IPS-NIHi7 (cell line): Measurements from ENCODE around the gene HIVEP3.

ENCODE experiments used
- DNase-seq: peaks from one replicate; pipeline ENCODE4 v3.0.0; 2012; ENCODE audit warnings: mixed read lengths; ENCODE audit errors: extremely low spot score

Gene HIVEP3

DNA sequence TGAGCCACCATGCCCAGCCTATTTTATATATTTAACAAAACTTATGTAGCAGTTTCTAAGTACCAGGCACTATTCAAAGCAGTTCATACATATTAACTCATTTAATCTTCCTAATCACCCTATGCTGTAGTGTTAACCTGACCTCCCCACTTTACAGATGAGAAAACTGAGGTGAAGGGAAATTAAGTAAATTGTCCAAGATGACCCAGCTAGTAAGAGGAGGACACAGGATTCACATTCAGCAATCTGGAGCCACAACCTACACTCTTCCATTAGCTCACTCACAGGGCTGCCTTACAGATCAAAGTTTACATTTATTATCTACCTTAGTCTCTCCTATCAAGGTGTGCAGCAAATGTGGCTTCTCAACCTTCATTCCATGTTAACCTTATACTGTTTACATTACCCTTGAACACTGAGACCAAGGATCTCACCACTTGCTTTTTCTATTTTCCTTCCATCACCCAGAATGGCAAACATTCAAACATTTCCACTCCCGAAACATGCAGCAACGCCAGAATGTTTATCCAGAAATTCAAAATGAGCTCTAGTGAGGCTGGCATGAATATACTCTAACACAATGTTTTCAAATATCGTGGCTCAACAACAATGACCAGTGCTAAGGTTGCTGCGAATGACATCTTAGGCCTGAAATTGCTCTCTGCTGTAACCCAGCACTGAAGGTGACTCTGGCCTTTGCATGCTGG, 24.5 kb downstream of the HIVEP3 start:
- no peak for DNase-seq

GRCh38 chr1:41892301-41892781, 26.4 kb downstream of the HIVEP3 start:
- no peak for DNase-seq

- DNase-seq = no peak
Measured at GRCh38 chr1:41891199-41891896, 27.4 kb downstream of the HIVEP3 start.

GRCh38 chr1:41890825-41891198, 27.9 kb downstream of the HIVEP3 start:
- DNase-seq = no peak

DNA sequence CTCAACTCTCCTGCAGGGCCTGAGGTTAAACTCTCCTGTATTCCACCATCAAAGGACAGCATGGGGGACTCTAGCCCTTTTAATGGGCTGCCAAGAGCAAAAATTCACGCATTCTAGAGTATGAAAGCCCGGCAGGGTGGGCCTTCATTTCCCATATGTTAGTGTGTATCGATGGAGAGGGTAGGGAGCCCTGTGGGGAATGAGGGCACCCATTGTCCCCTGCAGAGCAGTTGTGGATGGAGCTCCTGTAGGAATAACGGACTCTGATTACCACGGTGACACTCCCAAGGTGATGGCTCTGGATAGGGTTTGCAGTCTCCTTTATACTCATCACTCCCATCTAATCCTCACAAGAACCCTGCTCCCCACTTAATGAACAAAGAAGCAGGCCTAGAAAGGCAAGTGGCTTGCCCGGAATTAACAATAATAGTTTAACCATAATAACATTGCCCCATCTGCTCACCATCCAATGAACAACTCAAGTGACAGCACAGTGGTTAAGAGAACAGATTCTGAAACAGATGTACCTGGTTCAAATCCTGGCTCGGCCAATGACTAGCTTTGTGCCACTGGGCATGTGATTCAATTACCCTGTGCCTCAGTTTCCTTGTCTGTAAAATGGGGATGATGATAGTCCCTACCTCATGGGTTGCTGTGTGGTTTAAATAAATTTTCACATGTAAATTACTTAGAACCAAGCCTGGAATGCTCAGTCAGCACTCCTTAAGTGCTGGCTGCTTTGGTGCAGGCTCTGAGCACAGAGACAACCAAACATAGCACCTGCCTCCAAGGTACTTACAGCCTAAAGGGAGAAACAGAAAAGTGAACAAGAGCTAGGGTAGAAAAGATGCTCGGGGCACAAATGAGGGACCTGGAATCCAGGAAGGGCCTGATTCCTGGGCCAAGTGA, 29.0 kb downstream of the HIVEP3 start:
- no peak for DNase-seq

DNA sequence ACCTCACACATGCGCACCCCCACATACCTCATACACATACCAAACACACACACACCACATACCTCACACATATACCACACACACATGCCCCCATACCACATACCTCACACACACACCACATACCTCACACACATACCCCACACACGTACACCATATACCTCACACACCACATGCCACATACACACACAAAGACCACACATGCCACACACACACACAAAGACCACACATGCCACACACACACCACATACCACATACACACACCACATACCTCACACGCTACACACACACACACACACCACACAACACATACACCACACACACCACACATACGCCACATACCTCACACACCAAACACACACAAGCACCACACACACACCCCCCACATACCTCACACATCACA, 30.0 kb downstream of the HIVEP3 start:
- no peak for DNase-seq

GRCh38 chr1:41887365-41887764, 31.4 kb downstream of the HIVEP3 start:
- DNase-seq = no peak

DNA sequence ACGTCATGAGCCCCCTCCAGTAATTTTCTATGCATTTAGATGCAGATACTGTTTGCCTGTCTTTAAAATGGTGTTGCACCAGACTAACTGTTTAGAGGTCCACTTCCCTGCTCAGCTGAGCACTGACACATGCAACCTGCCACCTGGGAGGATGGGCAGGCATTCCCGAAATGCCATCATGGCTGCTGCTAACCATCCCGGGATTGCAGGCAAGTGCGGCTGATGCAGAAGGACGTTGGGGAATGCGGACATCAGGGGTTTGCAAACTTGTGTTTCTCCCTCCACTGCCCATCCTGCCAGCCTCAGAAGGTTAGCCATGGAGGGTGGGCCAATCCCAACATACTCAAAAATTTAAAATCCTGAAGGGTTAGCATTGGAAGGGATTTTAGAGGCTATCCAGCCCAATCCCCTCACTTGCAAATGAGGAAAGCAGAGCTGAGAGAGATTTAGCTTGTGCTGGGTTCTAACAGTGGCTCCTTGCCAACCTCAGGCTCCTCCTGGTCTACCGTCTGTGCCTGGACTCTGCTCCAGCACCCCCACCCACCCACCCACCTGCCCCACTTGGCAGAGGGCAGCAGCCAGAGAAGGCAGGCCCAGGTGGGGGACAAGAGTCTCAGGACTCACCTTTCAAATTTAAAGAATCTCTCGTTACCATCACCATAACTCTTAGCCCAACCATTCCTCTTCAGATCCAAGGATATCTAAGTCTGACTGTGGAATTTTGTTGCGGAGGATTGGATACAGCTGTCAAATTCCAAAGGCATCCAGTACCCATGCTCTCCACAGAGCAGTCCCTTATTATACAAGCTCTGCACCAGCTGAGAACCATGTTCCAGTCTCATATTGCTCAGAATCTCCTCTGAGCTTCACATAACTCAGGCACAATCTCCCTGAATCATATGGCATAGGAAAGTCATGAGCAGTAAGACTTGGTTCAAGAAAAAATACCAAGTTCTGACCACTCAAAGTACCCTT, 34.2 kb downstream of the HIVEP3 start:
- DNase-seq = no peak

GRCh38 chr1:41883507-41883906, 35.2 kb downstream of the HIVEP3 start:
- DNase-seq = no peak

DNA sequence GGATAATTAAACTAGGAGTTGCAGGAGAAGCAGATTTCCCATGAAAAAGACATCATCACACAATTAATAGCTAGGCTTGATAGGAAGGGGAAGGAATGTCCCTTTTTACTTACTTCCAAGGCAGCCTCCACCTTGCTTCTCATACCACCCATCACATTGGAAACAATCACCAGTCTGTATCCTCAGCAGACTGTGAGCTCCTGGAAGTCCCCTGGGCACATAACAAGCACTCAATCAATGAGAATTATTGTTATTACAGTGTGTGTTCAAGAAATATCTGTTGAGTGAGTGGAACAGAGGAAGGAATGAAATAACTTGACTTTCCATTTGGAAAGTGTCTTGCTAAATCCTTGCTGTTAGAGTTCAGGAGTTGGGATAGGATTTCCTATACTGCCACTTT, 36.2 kb downstream of the HIVEP3 start:
- no peak for DNase-seq

DNA sequence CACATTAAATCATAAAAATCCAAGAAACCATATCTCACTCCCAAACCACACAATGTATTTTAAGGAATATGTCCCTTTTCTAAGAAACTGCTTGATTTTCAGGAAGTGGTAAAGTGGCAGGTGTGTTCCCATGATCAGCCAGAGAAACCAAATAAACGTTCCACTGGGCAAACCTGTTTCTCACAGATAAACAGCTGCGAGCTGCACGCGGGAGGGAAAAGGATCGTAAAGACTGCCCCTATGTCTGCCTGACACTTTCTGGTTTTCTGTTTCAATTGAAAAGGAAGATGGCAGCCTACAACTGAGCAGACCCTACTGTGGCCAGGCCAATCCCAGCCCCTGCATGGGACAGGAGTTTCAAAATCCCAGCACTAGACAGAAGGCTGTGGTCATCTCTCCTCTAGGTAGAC, 36.6 kb downstream of the HIVEP3 start:
- DNase-seq = no peak

- DNase-seq = no peak
Measured at GRCh38 chr1:41880950-41881885, 37.5 kb downstream of the HIVEP3 start.

DNA sequence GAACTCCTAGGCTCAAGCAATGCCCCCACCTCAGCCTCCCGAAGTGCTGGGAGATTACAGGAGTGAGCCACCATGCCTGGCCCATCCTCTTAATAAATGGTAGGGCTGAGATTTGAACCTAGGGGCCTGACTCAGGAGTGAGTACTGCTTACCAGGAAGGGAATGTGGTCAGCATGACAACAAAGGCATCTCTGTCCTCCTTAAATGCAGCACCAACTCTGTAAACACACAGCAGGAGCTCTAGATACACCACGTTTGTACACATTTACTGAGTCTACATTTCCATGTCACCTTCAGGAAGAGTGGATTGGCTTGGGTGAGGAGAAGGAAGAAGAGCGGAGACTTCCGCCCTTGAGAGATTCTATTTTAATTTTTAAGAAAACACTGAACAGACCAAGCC, 38.5 kb downstream of the HIVEP3 start:
- DNase-seq = no peak

GRCh38 chr1:41879617-41880016, 39.1 kb downstream of the HIVEP3 start:
- no peak for DNase-seq

DNA sequence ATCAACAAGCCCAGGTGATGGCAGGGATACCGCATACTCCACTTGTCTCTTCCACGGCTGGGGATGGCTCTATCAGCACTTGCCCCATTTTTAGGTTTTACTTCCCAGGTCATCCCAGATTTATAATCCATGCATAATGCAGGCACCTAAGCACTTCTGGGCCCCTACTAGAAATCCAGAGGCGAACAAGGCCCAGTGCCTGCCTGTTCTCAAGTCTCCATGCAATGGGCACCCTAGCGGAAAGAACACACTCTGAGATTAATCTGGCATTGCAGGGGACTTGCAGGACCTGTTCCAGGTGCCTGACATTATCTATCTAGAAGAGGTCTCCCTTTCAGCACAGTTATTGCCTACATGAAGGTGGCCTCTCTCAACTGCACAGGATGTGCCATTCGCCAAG, 39.8 kb downstream of the HIVEP3 start:
- no peak for DNase-seq

GRCh38 chr1:41878495-41878894, 40.2 kb downstream of the HIVEP3 start:
- no peak for DNase-seq

- no peak for DNase-seq
Measured at GRCh38 chr1:41876576-41877445, 41.9 kb downstream of the HIVEP3 start.

GRCh38 chr1:41875487-41875886, 43.2 kb downstream of the HIVEP3 start:
- DNase-seq = no peak

- DNase-seq = peak; percentile 31
Measured at GRCh38 chr1:41874903-41875411, 43.8 kb downstream of the HIVEP3 start.
